SKM-1 treated with dmso at 0.1 percent for 144 hours (cell line): ENCODE measurements around the gene CTDSP1.

Experiments
- DNase-seq: peaks from one replicate; lab custom pipeline; 2025; ENCODE audit not compliant: unreplicated experiment; lab: John Stamatoyannopoulos, UW

The CTDSP1 gene

DNA sequence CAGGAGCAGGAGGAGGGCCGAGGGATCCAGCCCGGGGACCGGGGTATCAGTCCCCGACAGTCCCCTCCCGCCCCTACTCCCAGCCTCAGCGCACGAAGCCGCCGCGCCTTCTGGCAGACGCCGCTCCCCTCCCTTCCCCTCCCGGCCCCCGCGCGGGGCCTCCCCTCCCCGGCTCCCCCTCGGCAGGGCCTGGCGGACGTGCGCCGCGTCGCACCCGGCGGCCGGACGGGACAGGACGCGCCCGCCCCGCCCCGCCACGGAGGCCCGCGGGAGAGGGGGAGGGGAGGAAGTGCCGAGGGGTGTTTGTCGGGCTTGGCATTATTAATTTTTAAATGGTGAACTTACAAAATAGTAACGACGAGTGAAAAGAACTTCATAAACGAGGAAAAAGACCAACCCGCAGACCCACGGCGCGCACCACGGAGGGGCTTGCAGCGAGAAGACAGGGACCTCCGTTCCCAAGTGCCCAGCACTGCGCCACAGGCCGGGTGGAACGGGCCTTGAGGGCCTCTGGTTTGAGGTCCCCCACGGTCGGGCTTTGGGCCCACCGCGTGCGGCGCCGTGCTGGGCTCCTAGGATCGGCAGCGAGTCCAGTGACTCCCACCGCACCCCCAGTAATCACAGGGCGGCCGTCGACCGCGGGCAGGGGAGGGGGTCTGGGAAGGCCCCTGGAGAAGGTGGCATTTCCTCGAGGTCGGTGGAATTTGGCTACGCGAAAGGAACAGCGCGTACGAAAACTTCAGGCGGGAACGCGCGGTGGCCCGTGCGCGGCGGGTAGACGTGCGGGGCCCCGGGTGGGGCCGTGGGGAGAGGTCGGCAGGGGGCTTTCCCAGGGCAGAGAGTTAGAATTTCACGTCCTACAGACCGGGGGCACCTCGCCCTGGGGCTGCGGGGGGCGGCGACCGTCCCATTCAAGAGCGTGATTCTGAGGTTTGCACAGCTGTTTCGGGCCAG, 954 bp upstream of the CTDSP1 start:
- DNase-seq = peak; percentile 47

DNA sequence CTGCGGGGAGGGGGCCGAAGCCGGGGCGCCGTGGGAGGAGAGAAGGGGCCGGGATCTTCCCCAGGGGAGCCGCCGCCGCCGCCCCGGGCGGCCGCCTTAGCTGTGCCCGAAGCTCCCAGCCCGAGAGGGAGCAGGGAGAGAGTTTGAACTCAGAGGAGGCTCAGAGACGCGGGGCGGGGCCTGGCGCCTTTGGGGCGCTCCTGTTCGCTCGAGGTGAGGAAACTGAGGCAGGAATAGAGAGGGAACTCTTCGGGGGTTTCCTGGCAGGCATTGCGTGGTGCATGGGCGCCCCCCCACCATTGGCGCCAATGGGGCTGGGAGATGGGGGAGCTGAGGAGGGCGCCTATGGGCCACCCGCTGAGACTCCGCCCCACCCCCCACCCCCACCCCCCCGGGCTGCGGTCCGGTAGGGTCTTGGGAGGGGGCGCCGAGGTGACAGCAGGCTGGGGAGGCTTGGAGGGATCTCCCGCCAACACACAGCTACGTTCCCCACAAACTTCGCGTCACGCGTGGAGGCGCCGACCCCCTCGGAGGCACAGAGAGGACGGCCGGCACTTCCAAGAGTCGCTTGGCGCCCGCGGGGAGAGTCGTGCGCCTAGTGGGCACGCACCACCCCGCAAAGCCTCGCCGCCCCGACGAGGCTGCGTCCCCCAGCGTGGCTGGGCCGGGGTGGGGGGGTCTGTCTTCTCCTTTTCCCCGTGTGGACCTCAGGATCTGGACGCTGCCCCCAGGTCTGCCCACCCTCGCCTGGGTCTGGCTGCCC, 680 bp downstream of the CTDSP1 start:
- DNase-seq = no peak

DNA sequence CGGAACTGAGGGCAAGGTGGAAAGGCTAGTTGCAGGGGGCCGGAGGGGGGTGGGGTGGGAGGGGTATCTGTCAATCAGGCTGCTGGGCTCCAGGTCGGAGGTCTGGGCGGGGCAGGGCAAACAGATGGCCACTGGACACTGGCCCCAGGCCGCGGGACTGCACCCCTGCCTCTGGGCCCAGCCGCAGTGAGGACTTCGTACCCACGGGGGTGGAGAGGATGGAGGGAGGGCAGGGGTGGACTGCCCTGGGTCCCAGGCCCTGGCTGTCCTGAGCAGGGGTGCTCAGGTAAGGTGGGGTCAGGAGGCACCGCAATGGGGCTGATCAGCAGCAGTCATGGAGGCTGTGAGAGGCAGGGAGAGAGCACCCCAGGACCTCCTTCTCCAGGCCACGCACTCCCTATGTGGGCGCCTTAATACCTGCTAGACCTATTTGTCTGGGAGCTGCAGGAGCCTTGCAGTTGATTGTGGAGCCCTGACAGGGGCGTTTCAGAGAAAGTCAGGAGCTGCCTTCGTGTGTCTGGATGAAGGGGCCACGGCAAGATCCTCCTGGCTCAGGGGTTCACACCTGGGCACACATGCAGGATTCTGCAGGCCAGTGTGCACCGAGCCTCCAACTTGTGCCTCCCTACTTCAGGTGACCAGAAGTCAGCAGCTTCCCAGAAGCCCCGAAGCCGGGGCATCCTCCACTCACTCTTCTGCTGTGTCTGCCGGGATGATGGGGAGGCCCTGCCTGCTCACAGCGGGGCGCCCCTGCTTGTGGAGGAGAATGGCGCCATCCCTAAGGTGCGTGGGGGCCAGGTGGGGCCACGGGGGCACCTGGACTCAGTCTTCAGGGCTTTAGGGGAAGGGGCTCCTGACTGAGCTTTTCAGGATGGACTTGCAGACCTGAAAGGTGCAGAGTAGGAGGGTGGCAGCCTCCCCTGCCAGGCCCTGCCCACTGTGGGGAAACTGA, 1.5 kb downstream of the CTDSP1 start:
- DNase-seq = no peak

DNA sequence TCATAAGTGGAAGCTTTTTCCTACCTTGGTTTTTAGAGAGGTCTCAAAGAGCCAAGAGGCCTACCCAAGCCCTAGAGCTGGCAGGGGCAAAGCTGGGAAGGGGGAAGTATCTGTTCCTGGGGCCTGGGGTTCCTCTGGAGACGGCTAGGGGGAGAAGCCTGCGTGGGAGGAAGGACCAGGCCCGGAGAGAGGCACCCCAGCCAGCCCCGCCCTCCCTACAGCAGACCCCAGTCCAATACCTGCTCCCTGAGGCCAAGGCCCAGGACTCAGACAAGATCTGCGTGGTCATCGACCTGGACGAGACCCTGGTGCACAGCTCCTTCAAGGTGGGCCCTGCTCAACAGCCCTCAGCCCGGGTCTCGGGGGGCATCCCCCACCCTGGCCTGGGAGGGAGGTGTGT, 2.2 kb downstream of the CTDSP1 start:
- no peak for DNase-seq

DNA sequence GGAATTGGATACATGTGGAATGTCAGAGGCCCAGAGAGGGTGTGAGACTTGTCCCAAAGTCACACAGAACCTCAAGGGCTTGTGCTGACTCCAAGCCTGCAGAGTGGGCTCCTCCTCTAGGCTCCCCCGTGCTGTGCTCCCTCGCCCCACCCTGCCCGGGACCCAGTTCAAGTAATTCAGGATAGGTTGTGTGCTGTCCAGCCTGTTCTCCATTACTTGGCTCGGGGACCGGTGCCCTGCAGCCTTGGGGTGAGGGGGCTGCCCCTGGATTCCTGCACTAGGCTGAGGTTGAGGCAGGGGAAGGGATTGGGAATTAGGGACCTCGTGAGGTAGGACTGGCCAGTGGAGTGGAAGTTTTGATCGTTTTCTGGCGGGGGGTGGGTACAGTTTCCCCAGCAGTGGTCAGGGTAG, 2.8 kb downstream of the CTDSP1 start:
- DNase-seq = no peak

DNA sequence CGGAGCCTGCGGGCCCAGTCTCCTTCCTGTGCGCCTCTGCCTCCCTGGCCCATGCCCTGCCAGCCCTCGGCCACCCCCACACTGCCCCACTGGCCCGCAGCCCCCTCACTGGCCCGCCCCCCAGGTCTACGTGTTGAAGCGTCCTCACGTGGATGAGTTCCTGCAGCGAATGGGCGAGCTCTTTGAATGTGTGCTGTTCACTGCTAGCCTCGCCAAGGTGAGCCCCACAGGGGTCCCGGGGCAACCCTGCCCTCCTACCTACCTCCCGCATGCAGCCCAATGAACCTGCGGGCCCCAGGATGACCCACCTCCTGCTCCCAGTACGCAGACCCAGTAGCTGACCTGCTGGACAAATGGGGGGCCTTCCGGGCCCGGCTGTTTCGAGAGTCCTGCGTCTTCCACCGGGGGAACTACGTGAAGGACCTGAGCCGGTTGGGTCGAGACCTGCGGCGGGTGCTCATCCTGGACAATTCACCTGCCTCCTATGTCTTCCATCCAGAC, 3.3 kb downstream of the CTDSP1 start:
- no peak for DNase-seq

DNA sequence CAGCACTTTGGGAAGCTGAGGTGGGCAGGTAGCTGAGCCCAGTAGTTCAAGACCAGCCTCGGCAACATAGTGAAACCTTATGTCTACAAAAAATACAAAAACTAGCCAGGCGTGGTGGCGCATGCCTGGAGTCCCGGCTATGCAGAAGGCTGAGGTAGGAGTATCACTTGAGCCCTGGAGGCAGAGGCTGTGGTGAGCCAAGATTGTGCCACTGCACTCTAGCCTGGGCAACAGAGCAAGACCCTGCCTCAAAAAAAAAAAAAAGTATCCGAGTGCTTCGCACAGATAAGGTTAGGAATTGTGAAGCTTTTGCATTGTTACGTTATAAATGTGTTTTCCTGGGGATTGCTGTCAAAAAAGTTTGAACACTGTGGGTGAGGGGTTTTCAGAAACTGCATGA, 4.1 kb downstream of the CTDSP1 start:
- DNase-seq = no peak

DNA sequence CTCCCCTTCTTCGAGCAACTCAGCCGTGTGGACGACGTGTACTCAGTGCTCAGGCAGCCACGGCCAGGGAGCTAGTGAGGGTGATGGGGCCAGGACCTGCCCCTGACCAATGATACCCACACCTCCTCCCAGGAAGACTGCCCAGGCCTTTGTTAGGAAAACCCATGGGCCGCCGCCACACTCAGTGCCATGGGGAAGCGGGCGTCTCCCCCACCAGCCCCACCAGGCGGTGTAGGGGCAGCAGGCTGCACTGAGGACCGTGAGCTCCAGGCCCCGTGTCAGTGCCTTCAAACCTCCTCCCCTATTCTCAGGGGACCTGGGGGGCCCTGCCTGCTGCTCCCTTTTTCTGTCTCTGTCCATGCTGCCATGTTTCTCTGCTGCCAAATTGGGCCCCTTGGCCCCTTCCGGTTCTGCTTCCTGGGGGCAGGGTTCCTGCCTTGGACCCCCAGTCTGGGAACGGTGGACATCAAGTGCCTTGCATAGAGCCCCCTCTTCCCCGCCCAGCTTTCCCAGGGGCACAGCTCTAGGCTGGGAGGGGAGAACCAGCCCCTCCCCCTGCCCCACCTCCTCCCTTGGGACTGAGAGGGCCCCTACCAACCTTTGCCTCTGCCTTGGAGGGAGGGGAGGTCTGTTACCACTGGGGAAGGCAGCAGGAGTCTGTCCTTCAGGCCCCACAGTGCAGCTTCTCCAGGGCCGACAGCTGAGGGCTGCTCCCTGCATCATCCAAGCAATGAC, 4.8 kb downstream of the CTDSP1 start:
- no peak for DNase-seq

DNA sequence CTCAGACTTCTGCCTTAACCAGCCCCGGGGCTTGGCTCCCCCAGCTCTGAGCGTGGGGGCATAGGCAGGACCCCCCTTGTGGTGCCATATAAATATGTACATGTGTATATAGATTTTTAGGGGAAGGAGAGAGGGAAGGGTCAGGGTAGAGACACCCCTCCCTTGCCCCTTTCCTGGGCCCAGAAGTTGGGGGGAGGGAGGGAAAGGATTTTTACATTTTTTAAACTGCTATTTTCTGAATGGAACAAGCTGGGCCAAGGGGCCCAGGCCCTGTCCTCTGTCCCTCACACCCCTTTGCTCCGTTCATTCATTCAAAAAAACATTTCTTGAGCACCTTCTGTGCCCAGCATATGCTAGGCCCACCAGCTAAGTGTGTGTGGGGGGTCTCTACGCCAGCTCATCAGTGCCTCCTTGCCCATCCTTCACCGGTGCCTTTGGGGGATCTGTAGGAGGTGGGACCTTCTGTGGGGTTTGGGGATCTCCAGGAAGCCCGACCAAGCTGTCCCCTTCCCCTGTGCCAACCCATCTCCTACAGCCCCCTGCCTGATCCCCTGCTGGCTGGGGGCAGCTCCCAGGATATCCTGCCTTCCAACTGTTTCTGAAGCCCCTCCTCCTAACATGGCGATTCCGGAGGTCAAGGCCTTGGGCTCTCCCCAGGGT, 5.5 kb downstream of the CTDSP1 start:
- DNase-seq = no peak

DNA sequence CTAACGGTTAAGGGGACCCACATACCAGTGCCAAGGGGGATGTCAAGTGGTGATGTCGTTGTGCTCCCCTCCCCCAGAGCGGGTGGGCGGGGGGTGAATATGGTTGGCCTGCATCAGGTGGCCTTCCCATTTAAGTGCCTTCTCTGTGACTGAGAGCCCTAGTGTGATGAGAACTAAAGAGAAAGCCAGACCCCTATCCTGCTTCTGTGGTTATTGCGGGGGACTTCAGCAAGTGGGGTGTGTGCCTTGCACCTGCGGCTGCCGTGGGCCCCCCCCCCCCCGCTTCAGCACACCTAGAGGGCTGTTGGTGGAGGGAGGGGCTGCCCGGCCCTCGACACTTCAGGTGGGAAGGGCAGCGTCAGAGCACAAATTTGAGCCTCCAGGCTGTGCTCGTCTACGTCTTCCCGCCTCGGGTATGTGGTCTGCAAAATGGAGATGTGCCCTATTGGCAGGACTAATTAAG, 6.1 kb downstream of the CTDSP1 start:
- no peak for DNase-seq

DNA sequence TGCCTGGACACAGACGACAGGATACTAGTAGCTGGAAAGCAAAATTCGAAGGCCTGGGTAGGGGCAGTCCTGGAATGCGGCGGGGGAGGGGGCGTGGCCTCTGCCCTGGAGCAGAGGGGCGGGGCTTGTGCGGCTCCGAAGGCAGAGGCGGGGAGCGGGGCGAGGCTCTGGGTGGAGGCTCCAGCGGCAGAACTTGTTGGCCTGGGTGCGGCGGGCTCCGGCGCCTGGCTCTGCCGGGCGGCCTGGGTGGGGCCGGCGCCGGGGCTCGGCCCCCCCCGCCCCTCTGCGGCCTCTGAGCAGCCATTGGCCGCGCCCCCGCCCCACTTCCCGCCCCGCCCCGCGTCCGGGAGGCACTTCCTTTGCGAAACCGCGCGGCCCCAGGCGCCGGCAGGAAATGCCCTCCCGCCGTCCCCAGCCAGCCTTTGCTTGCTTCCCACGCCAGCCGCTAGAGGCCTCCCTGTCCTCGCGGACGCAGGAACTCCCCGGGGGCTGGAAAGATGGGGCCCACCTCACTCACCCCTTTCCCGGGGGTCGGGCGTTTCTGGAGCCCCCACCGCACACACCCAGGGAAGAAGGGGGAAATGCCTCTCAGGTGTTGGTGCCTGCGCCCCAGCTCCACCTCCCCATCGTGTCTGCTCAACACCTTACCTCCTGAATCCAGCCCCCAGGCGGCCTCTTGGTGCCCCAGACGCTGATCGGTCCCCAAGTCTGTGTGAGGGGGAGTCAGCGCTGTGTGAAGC, 6.7 kb downstream of the CTDSP1 start:
- peak; percentile 96 for DNase-seq

DNA sequence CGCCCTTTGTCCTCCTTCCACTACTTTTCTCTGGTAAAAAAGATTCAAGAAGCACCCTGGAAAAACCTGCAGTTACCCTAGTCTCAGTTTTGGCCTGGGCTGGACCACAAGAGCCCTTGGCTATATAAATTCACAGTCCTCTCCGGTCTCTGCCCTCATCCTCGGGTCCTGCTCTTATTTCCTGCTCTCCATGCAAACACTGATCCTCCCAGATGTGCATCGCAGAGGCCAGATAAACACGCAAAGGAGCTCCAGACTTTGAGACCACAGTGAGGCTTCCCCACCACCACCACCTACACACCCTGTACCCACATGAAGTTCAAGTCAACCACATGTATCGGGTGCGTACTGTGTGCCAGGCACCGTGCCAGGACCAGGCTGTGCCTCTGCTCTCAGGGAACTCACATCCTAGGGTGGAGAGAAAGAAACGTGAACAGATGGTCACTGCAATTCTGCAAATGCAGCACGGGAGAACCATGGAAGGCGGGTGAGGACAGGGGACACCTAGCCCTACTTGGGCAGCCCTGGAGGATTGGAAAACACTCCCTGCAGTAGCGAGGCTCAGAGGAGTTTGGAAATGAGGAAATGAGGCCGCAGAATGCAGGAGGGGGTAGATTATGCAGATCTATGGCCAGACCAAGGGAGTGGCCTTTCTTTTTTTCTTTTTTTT, 7.4 kb downstream of the CTDSP1 start:
- DNase-seq = peak; percentile 72

DNA sequence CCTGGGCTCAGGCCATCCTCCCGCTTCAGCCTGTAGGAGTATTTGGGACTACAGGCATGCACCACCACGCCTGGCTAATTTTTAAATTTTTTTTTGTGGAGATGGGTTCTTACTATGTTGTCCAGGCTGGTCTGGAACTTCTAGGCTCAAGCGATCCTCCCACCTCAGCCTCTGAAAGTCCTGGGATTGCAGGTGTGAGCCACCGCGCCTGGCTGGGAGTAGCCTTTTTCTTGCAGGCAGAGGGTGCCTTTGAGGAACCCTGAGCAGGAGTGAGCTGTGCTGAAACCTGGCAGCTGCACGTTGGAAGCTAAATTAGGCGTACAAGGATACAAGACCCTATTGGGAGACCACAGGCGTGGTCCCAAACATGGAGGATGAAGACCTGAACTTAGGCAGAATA, 8.0 kb downstream of the CTDSP1 start:
- no peak for DNase-seq

DNA sequence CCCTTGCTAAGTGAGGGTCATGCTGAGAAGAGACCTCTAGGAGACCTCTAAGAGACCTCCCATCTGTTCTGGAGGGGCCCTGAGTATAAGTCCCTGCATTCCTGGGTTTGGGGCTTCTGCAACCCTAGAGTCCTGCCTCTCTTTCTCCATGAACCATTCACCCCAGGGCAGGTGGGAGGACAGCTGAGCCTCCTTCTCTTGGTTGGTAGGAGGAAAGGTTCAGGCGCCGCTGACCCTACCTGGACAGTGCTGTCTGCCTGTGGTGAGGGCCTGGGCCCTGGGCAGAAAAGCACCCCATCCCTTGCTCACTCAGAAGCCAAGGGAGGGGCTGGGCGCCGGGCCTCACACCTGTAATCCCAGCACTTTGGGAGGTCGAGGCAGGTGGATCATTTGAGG, 18.7 kb downstream of the CTDSP1 start:
- no peak for DNase-seq

DNA sequence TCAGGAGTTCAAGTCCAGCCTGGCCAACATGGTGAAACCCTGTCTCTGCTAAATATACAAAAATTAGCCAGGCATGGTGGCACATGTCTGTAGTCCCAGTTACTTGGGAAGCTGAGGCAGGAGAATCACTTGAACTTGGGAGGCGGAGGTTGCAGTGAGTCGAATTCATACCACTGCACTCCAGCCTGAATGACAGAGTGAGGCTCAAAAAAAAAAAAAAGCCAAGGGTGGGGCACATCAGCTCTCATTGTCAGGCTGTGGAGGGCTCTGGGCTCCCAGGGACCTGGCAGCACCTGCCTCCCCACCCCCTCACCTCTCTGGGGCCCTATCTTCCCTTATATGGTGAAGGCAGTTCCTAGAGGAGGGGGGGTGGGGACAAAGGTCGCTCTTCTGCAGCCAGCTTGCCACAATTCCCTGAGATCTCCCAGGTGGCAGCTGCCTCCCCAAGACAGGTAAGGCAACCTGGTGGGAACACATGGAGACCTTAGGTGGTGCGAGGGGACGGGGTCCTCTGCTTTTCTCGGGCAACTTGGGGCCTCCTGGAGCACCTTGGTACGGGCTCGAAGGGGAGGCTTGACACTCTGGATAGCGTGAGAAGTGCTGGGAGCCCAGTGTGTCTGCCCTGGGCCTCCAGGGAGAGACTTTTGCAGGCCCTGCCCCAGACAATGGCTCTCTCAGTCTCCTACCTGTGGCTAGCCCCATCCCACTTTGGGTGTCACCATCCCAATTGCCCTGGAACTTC, 19.2 kb downstream of the CTDSP1 start, which contains the start of gene VIL1:
Gene VIL1, plus strand, starts transcription at position 407 of the 742 bp plus-strand sequence. CDS start 4,656 bp downstream, outside the sequence.
- no peak for DNase-seq

DNA sequence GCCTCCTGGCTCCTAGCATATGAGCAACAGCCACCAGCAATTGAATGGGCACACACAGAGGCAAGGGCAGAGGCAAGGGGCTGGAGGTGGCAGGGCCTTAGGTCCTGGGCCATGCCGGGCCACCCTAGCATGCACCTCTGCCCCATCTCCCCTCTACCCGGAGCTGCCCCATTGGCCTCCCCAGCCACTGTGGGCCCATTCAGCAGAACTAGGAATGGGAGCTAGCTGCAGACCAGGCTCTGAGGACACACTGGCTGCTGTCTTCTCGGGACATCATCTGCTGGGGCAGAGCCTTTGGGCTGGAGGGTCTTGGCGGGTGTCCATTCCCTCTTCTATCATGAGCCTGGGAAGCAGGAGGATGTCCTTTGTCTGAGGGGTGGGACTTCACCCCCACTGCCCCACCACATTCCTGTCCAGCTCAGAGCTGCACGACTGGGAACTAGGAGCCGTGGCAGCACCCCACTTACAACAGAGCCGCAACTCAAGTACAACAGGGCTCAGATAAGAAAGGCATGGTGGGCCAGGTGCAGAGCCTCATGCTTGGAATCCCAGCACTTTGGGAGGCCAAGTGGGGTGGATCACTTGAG, 20.1 kb downstream of the CTDSP1 start:
- DNase-seq = no peak

DNA sequence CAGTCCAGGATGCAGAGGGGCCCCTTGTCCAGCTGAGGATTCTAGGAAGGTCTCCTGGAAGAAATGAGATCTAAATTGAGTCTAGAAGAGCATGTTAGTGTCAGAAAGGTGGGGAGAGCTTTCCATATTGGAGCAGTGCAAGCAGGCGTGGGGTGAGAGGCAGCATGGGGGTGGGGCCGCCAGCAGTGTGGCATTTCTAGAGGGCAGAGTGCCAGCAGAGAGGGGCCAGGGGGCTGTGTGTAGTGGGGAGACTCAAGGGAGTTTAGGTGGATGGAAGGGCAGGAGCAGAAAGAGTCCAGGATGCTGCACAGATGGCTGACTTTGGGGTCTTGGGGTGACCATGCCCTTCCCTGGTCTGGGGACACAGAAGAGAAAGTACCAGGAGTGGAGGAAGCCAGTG, 21.4 kb downstream of the CTDSP1 start:
- DNase-seq = no peak
